ENCODE measurements around the gene ASXL1. TPM values are rescaled to one million over a fixed set of nuclear protein-coding genes. Genes with fewer than 3 reads are reported as not detected.

ASXL1 gene
- total and polyA plus RNA-seq, 9 of the 15 experiments (the other 6 are each of a cell fraction or from before 2014, with no cell fraction given), result 6.5 to 65.3 (median 32.3) TPM

DNA sequence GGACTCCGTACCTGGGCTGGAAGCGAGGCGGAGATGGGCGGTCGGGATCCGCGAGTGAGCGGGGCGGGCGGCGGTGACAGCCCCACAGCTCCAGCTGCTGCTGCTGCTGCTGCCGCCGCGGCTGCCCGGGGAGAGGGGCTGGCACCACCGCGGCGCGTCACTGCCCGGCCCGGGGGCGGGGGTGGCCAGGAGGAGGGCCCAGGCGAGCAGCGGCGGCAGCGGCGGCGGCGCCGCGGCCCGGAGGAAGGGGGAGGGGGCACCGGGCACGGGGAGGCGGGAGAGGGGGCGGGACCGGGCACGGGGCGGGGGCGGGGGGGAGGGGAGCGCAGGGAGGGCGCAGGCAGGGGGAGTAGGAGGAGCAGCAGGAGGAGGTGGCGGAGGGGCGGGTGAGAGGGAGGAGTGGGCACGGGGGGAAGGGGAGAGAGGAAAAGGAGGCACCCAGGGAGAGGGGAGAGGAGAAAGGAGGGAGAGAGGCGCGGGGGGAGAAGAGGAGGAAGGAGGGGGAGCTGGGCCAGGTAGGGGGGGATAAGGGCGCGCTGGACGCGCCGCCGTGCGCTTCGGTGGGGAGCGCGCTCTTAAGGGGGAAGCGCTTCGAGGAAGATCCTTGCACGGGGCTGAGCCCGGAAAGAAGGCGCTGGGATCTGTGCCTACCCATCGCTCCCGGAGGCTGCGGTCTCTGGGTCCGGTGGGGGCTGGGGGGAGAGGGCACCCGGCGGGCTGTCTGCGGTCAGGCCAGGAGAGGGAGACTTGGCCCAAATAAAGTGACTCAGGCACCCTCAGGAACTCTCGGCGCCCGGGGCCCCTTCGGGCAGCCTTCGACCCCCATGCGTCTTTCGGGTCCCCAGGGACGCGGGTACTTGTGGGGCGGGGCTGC lies 125.5 kb downstream of the ASXL1 start:
- TF ChIP-seq RBM22 (IDR thresholded peaks at IDR 0.05; ENCODE audit: low read depth, low read length, poor library complexity, severe bottlenecking) (peak; percentile 22), NR4A1 (CRISPR knock-in tag; IDR thresholded peaks at IDR 0.05) (no peak), NR4A1 (tag; IDR thresholded peaks at IDR 0.05) (no peak), XRCC3 (IDR thresholded peaks at IDR 0.05) (no peak), PCBP1 (IDR thresholded peaks at IDR 0.05; ENCODE audit: low read depth, low read length, poor library complexity, severe bottlenecking) (peak; percentile 37), ZBTB33 (CRISPR knock-in tag; IDR thresholded peaks at IDR 0.05) (peak; percentile 49)
- peaks cover 15% of the 10 kb centered on the region; the same call in 2 of the 3 replicates for H3K36me3 ChIP-seq (ENCODE audit: control insufficient read depth, insufficient read depth, low read length)
- no TSS peak for BruUV-seq (replicated peaks)
- DNase-seq (ENCODE audit: extremely low read depth in 1 of 4, low spot score in 3 of 4), result no peak
- no peak overlapping the region for H3K4me2 ChIP-seq (ENCODE audit: insufficient read depth, low read length)
- no peaks in the 10 kb centered on the region for H3K9me1 ChIP-seq (ENCODE audit: control insufficient read depth, insufficient read depth, low read length)
- no peak overlapping the region for H3K9ac ChIP-seq (ENCODE audit: insufficient read depth in 1 of 2, low read depth in 2 of 2, low read length in 2 of 2)
- no peak for FAIRE-seq
- POLR2A ChIA-PET, result no interaction called here
- H3K4me1 ChIP-seq (replicated peaks in 1 of 2; ENCODE audit: control insufficient read depth in 2 of 2, insufficient read depth in 2 of 2, low read length in 2 of 2), result peaks cover 12 to 32% of the 10 kb centered on the region in 2 experiments; a peak in 4 of 5 replicates
- intact Hi-C loops (cut with micrococcal nuclease) (no loop called here), in situ Hi-C loops (cut with MboI) (no loop called here)
- H3K9me3 ChIP-seq (replicated peaks; ENCODE audit: control insufficient read depth, insufficient read depth, low read depth, low read length), result no peaks in the 10 kb centered on the region
- no peak for ATAC-seq
- CTCF ChIA-PET (ENCODE audit: low intra/inter-chr PET ratio), result no interaction called here
- H3K27me3 ChIP-seq (ENCODE audit: control insufficient read depth in 2 of 2, insufficient read depth in 2 of 2, low read length in 2 of 2), result no peaks in the 10 kb centered on the region
- no peak overlapping the region for H2AFZ ChIP-seq (ENCODE audit: low read depth, low read length)
- H3K4me3 ChIP-seq, result no peak overlapping the region
- H3K79me2 ChIP-seq (ENCODE audit: control insufficient read depth, insufficient read depth, low read length), result peaks cover 18% of the 10 kb centered on the region
- no peak overlapping the region for H3K27ac ChIP-seq (ENCODE audit: extremely low read depth, low read depth, low read length)
- no peaks in the 10 kb centered on the region for H4K20me1 ChIP-seq (replicated peaks; ENCODE audit: control insufficient read depth, insufficient read depth, low read length)
- WGBS (ENCODE audit: insufficient coverage, low coverage, missing lambda C conversion rate), result 98% methylated on average over 9 of the region's 79 CpGs
